GM19099 (cell line): ENCODE data around the gene NEDD8.
A peak's percentile ranks its signal among the peaks of the same experiment; 100 is the strongest.

ENCODE experiments used
- POLR2A ChIP-seq: IDR thresholded peaks from 3 replicates; pipeline ENCODE4 v1.6.1; 2011; ENCODE audit warnings: low read depth; ENCODE audit not compliant: insufficient read length; ENCODE audit errors: extremely low read depth

Gene NEDD8

GRCh38 chr14:24238527-24239037 is 6.4 kb upstream of the NEDD8 start:
- no peak for TF ChIP-seq POLR2A

DNA sequence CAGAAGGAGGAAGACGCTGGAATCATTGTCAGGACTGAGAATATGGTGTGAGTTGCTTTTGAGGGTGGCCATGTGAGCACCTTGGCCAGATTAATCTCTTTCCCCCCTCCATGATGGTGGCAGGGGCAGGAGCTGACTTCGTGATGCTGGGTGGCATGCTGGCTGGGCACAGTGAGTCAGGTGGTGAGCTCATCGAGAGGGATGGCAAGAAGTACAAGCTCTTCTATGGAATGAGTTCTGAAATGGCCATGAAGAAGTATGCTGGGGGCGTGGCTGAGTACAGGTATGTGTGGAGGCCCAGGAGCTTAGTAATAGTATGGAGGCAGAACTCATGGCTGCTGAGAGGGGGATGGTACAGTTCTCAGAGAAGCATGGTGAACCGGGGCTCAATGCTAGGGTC is 6.0 kb upstream of the NEDD8 start:
- no peak for TF ChIP-seq POLR2A

GRCh38 chr14:24237463-24237955 is 5.3 kb upstream of the NEDD8 start:
- TF ChIP-seq POLR2A: no peak

- no peak for TF ChIP-seq POLR2A
These were observed 4.7 kb upstream of the NEDD8 start for GRCh38 chr14:24236689-24237462.

GRCh38 chr14:24235804-24236688 is 3.9 kb upstream of the NEDD8 start:
- no peak for TF ChIP-seq POLR2A

- TF ChIP-seq POLR2A: no peak
These were observed 2.2 kb upstream of the NEDD8 start for GRCh38 chr14:24234095-24235005.

DNA sequence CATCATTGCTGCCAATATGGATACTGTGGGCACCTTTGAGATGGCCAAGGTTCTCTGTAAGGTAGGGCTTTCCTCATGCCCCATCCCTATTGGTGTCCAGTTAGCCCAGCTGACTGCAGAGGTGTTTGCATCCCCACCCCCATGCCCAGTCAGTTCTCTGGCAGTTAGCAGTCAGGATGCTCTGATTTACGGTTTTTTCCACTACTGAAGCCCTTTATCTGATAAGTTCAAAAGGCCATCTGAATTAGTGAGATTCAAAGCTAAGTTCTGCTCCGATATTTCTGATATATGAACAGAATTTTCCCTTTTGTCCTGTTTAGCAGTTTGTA is 1.3 kb upstream of the NEDD8 start:
- no peak for TF ChIP-seq POLR2A

DNA sequence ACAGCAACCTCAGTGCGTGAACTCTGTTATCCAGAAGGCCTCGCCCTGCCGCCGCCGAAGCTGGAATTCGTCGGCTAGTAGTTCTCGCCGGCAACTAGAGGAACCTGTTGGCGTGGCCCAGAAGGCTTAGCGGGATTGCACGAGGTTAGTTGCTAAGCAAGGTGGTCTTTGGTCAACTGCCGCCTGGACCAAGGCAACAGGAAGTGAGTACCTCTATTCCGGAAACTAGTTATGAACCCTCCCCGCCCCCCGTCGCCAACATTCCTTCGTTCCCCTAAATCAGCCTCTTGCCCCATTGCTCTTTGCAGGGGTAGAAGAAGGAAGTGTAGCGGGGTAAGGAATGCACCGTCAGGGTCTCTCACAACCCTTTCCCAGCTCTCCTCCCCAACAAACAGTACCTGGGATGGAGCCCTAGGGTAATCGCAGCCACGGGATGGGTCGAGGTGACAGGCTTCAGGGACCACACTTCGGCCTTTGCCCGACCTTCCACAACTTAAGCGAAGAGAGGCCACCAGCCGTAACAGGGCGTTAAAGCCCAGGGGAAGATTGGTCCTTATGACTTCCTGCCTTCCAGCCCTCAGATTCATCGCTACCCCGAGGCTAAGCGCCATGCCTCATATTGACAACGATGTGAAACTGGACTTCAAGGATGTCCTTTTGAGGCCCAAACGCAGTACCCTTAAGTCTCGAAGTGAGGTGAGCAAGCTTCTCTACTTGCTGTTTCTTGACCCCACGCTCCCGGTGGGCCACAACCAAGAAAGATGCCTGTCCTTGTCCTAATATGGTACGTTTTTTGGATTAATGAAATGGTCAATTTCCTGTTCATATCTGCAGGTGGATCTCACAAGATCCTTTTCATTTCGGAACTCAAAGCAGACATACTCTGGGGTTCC is 724 bp upstream of the NEDD8 start, which contains the start of gene GMPR2:
GMPR2 (plus strand) TSS at position 285 of the 893 bp plus-strand sequence; CDS start at position 610, 325 bp downstream.
- TF ChIP-seq POLR2A: peak; percentile 58

DNA sequence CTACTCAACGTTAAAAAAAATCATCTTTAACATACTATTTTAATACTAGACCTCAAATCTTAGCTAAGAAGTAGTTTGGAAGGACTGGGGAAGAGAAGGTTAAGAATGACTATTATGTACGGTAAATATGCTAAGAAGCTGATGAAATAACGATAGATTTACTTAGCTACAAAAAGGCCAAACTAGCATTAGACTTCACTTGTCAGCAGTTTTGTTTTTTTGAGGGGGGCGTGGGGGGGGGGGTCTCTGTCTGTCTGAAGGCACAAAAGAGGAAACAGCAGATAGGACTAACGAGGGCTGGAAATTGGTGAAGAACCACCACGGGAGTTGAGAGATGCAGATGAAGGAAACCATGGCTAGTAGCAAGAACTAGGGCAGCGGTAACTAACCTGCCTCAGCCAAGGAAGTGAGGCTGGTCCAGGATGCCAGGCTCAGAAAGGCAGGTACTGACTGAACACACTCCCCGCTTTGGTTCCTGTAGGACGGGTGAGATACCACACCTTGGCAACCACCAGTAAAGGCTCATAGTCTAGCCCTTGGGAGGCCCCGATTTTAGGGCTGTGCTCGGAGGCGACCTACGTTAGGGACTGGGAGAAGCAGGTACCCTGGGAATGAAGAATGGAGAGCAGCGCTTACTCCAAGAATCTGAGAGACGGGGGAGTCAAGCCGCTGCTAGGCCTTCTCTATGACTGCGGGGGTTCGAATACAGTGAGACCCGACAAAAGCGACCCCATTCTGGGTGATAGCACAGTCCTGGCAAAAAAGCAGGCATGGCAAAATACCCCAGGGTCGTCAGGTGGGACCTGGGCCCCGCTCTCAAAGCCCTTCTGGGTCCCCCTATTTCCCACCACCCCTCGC is 675 bp downstream of the NEDD8 start:
- no peak for TF ChIP-seq POLR2A

- no peak for TF ChIP-seq POLR2A
These were observed 3.3 kb downstream of the NEDD8 start for GRCh38 chr14:24228902-24229301.

GRCh38 chr14:24226473-24226872 is 5.7 kb downstream of the NEDD8 start:
- TF ChIP-seq POLR2A: no peak

DNA sequence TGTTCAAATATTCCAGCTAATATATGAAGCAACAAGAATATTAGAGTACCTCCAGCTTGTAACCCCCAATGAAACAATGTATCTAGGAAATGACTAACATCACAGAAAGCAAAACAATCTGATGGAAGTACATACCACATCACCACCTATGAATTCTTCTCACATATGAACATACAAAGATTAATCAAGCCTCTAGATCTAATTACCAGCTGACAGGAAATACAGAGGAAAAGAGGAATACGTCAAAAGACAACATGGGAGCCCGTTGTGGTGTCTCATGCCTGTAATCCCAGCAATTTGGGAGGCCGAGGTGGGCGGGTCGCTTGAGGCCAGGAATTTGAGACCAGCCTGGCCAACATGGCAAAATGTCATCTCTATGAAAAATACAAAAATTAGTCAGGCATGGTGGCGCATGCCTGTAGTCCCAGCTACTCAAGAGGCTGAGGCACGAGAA is 7.5 kb downstream of the NEDD8 start:
- no peak for TF ChIP-seq POLR2A

DNA sequence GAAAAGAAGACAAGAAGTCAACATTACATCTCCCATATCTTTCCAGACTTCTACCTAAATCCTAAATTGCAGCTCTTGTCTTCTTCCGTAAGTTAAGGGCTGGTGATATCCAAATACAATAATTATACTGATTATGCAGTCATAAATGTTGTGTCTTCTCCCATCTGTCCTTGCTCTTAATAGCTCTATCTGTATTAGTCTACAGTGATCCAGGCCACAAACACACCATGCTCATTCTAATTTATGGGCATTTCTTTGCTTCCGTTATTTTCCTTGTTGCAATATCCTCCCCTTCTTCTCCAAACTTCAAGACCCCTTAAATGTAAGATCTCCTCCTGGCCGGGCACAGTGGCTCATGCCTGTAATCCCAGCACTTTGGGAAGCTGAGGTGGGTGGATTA is 12.6 kb downstream of the NEDD8 start:
- TF ChIP-seq POLR2A: no peak
